AG04450 (cell line): ENCODE results near the gene NOTUM. TPM values are rescaled to one million over a fixed set of nuclear protein-coding genes. Genes with fewer than 3 reads are reported as not detected.

Experiments
- CTCF ChIA-PET: fragments of 300-600, 350-600 bp; formaldehyde crosslinking; extraction: SDS; loops from one replicate; lab custom pipeline; 2022; ENCODE audit warnings: antibody characterized with exemption, inconsistent platforms; lab: Charles Lee
- POLR2A ChIA-PET: fragments of 350-600 bp; formaldehyde crosslinking; extraction: SDS; loops from one replicate; lab custom pipeline; 2021; ENCODE audit warnings: antibody characterized with exemption, inconsistent platforms; lab: Yijun Ruan, JAX
- DNase-seq: peaks from one replicate; pipeline ENCODE4 v3.0.0-alpha.2; 2011; ENCODE audit warnings: low read depth, low spot score
- H3K27ac ChIP-seq: one replicate; pipeline ENCODE4 v1.5.1; 2012; ENCODE audit warnings: low read depth, low read length, control low read depth
- H3K27me3 ChIP-seq: one replicate; pipeline ENCODE4 v1.6.0; 2012; ENCODE audit warnings: low read length; ENCODE audit not compliant: control insufficient read depth, insufficient read depth
- H3K4me3 ChIP-seq: 2 replicates; pipeline ENCODE4 v1.5.1; 2011; ENCODE audit warnings: mild to moderate bottlenecking, low read depth, low read length, control low read depth
- H3K9me3 ChIP-seq: 2 replicates; pipeline ENCODE4 v1.5.1; 2012; ENCODE audit warnings: low read length; ENCODE audit not compliant: control insufficient read depth, insufficient read depth
- CTCF ChIP-seq: IDR thresholded peaks from 2 replicates; pipeline ENCODE4 v1.5.1; 2011; ENCODE audit warnings: low read depth, low read length, control low read depth, inconsistent platforms
- polyA plus RNA-seq: library from polyadenylated mRNA; depleted of rRNA; stranded (reverse); fragments of >200 nt; gene quantifications from 2 replicates; pipeline ENCODE4 v1.2.3, GENCODE V29; 2011

The NOTUM gene
- polyA plus RNA-seq, 1 experiment: not detected

GRCh38 chr17:81999976-82000802 is 39.2 kb upstream of the NOTUM start:
- POLR2A ChIA-PET: no interaction called here
- TF ChIP-seq CTCF: no peak
- peaks cover 7% of the 10 kb centered on the region; the same call in 1 of the 2 replicates for H3K9me3 ChIP-seq
- CTCF ChIA-PET: no interaction called here
- H3K4me3 ChIP-seq: no peak overlapping the region
- no peaks in the 10 kb centered on the region for H3K27me3 ChIP-seq
- no peak for DNase-seq
- H3K27ac ChIP-seq: no peak overlapping the region

- Histone ChIP-seq H3K27ac (no peak overlapping the region), H3K4me3 (no peak overlapping the region), H3K9me3 (peaks cover 7% of the 10 kb centered on the region; the same call in 1 of the 2 replicates), H3K27me3 (no peaks in the 10 kb centered on the region)
- no peak for TF ChIP-seq CTCF
- ChIA-PET POLR2A (no interaction called here), CTCF (interaction anchor here (0.9 kb wide), 1 partner anchor 39 kb away, joined by 4 read pairs; no protein-coding TSS in a partner anchor)
- no peak for DNase-seq
Observed at GRCh38 chr17:81999587-81999975, 38.6 kb upstream of the NOTUM start.

GRCh38 chr17:81998691-81999438 is 37.9 kb upstream of the NOTUM start:
- ChIA-PET CTCF (interaction anchor here (0.9 kb wide), 1 partner anchor 38 kb away, joined by 4 read pairs; no protein-coding TSS in a partner anchor), POLR2A (no interaction called here)
- H3K27ac ChIP-seq: no peak overlapping the region
- no peak for DNase-seq
- H3K4me3 ChIP-seq: no peak overlapping the region
- TF ChIP-seq CTCF: no peak
- H3K9me3 ChIP-seq: peaks cover 7% of the 10 kb centered on the region; the same call in 1 of the 2 replicates
- no peaks in the 10 kb centered on the region for H3K27me3 ChIP-seq

DNA sequence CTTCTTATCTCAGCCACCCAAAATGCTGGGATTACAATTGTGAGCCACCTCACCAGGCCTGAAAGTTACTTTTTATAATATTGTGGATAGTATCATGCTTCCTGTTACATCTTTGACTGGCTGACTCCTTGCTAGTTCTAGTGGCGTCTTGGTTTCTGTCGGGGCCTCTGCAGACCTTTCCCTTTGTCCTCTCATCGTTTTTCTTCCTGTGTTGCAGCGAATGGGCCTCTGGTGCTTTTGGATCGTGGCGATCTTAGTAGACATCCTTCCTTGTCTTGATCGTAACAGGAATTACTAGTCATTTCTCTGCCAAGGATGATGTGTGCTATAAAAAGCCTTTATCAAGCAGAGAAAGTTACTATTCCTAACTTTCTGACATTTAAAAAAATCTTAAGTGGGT is 37.2 kb upstream of the NOTUM start:
- DNase-seq: no peak
- Histone ChIP-seq H3K9me3 (peaks cover 7% of the 10 kb centered on the region; the same call in 1 of the 2 replicates), H3K4me3 (no peak overlapping the region), H3K27ac (no peak overlapping the region), H3K27me3 (no peaks in the 10 kb centered on the region)
- ChIA-PET CTCF (no interaction called here), POLR2A (no interaction called here)
- TF ChIP-seq CTCF: no peak
